ENCODE data around the gene SH2D5.

SH2D5 gene

GRCh38 chr1:20732588-20733359 lies at the start of gene SH2D5:
Gene SH2D5, minus strand, starts transcription at chr1:20732703. Its CDS starts 4,659 bp downstream, at chr1:20728044.
- DNase-seq, result no peak

- DNase-seq, result no peak
Measured at GRCh38 chr1:20775700-20776099, 43.2 kb upstream of the SH2D5 start.

- DNase-seq, result no peak
Measured at GRCh38 chr1:20771780-20772179, 39.3 kb upstream of the SH2D5 start.

GRCh38 chr1:20770314-20771087 lies 38.0 kb upstream of the SH2D5 start:
- DNase-seq, result no peak

GRCh38 chr1:20767271-20767670 lies 34.8 kb upstream of the SH2D5 start:
- no peak for DNase-seq

- no peak for DNase-seq
Measured at GRCh38 chr1:20763417-20763816, 30.9 kb upstream of the SH2D5 start.

GRCh38 chr1:20760322-20760721 lies 27.8 kb upstream of the SH2D5 start:
- DNase-seq, result no peak

GRCh38 chr1:20753589-20753988 lies 21.1 kb upstream of the SH2D5 start:
- no peak for DNase-seq

GRCh38 chr1:20751462-20751990 lies 19.0 kb upstream of the SH2D5 start:
- no peak for DNase-seq

GRCh38 chr1:20742671-20743070 lies 10.2 kb upstream of the SH2D5 start:
- no peak for DNase-seq

GRCh38 chr1:20740781-20741180 lies 8.3 kb upstream of the SH2D5 start:
- DNase-seq, result no peak

GRCh38 chr1:20739225-20739624 lies 6.7 kb upstream of the SH2D5 start:
- DNase-seq, result no peak

GRCh38 chr1:20735581-20736111 lies 3.1 kb upstream of the SH2D5 start:
- DNase-seq, result no peak

GRCh38 chr1:20733360-20733975 lies 965 bp upstream of the SH2D5 start:
- DNase-seq, result no peak

GRCh38 chr1:20732071-20732587 lies 374 bp downstream of the SH2D5 start:
- no peak for DNase-seq

GRCh38 chr1:20731057-20731991 lies 1.2 kb downstream of the SH2D5 start:
- no peak for DNase-seq

GRCh38 chr1:20730690-20731056 lies 1.8 kb downstream of the SH2D5 start:
- no peak for DNase-seq

- no peak for DNase-seq
Measured at GRCh38 chr1:20729990-20730689, 2.4 kb downstream of the SH2D5 start.

- DNase-seq, result no peak
Measured at GRCh38 chr1:20729155-20729931, 3.2 kb downstream of the SH2D5 start.

GRCh38 chr1:20728371-20729154 lies 3.9 kb downstream of the SH2D5 start:
- DNase-seq, result no peak

All from cortex of kidney (tissue), 1 donor.